WTC11 (cell line): ENCODE results near the gene NSMCE1. TPM values are rescaled to one million over a fixed set of nuclear protein-coding genes. Genes with fewer than 3 reads are reported as not detected.

Experiments
- ATAC-seq: fragments of 200-7000 bp; cut with Tn5 transposase; 2 replicates; pipeline ENCODE4 v1.10.0; 2021; ENCODE audit warnings: mild to moderate bottlenecking, moderate library complexity
- CTCF ChIA-PET: fragments of 300-600 bp; sonication (Branson Sonifier 250); formaldehyde crosslinking; loops from one replicate; lab custom pipeline; 2021; ENCODE audit warnings: antibody characterized with exemption; lab: Charles Lee
- POLR2A ChIA-PET: fragments of 350-600 bp; sonication (Branson Sonifier 250); formaldehyde crosslinking; loops from one replicate; lab custom pipeline; 2021; ENCODE audit warnings: antibody characterized with exemption; lab: Charles Lee
- DNase-seq: peaks from one replicate; pipeline ENCODE4 v3.0.0; 2021; ENCODE audit warnings: low spot score
- H3K27ac Mint-ChIP-seq: 2 replicates; pipeline ENCODE4 v1.8.0; 2021; ENCODE audit warnings: mixed read lengths
- H3K27me3 Mint-ChIP-seq: 2 replicates; pipeline ENCODE4 v1.8.0; 2021; ENCODE audit warnings: low read depth, mild to moderate bottlenecking, moderate library complexity, mixed read lengths
- H3K36me3 Mint-ChIP-seq: 2 replicates; pipeline ENCODE4 v1.8.0; 2021; ENCODE audit warnings: mixed read lengths
- H3K4me1 Mint-ChIP-seq: 2 replicates; pipeline ENCODE4 v1.8.0; 2022; ENCODE audit warnings: mixed read lengths
- H3K4me3 Mint-ChIP-seq: 2 replicates; pipeline ENCODE4 v1.8.0; 2021; ENCODE audit warnings: mild to moderate bottlenecking, moderate library complexity, mixed read lengths
- H3K9me3 Mint-ChIP-seq: 2 replicates; pipeline ENCODE4 v1.8.0; 2021; ENCODE audit warnings: mixed read lengths
- ARID4B ChIP-seq: sonication (generic); formaldehyde crosslinking; IDR thresholded peaks from 2 replicates; pipeline ENCODE4 v1.8.0; 2023; ENCODE audit warnings: missing genetic modification reagents, mild to moderate bottlenecking, borderline replicate concordance
- ATF1 ChIP-seq: sonication (generic); formaldehyde crosslinking; IDR thresholded peaks from 2 replicates; pipeline ENCODE4 v1.8.1; 2023; ENCODE audit warnings: mild to moderate bottlenecking, moderate library complexity, missing genetic modification reagents
- ATF2 ChIP-seq: sonication (generic); formaldehyde crosslinking; IDR thresholded peaks from 2 replicates; pipeline ENCODE4 v1.8.1; 2022; ENCODE audit warnings: low read depth, missing genetic modification reagents, borderline replicate concordance
- ETV6 ChIP-seq: sonication (generic); formaldehyde crosslinking; IDR thresholded peaks from 2 replicates; pipeline ENCODE4 v1.8.1; 2022; ENCODE audit warnings: mild to moderate bottlenecking, missing genetic modification reagents
- IRF2 ChIP-seq: sonication (generic); formaldehyde crosslinking; IDR thresholded peaks from 2 replicates; pipeline ENCODE4 v1.8.0; 2022; ENCODE audit warnings: low read depth, missing genetic modification reagents, borderline replicate concordance
- PRRX2 ChIP-seq: fragments of 250-450 bp; sonication (Bioruptor Pico); IDR thresholded peaks from 2 replicates; pipeline ENCODE4 v1.8.0; 2021; ENCODE audit warnings: mild to moderate bottlenecking
- SOX15 ChIP-seq: fragments of 250-450 bp; sonication (Bioruptor Pico); IDR thresholded peaks from 2 replicates; pipeline ENCODE4 v1.9.0; 2021; ENCODE audit warnings: mild to moderate bottlenecking
- STAT6 ChIP-seq: sonication (generic); formaldehyde crosslinking; conservative IDR thresholded peaks from 2 replicates; pipeline ENCODE4 v1.8.1; 2023; ENCODE audit warnings: mild to moderate bottlenecking, low read depth, missing genetic modification reagents, moderate library complexity
- TCF7 ChIP-seq: sonication (generic); formaldehyde crosslinking; IDR thresholded peaks from 2 replicates; pipeline ENCODE4 v1.8.0; 2022; ENCODE audit warnings: mild to moderate bottlenecking, low read depth, missing genetic modification reagents, moderate library complexity
- TEAD1 ChIP-seq: sonication (generic); formaldehyde crosslinking; IDR thresholded peaks from 2 replicates; pipeline ENCODE4 v1.8.0; 2022; ENCODE audit warnings: mild to moderate bottlenecking, missing genetic modification reagents
- ZBTB21 ChIP-seq: sonication (generic); formaldehyde crosslinking; IDR thresholded peaks from 2 replicates; pipeline ENCODE4 v1.8.1; 2023; ENCODE audit warnings: mild to moderate bottlenecking, missing genetic modification reagents, borderline replicate concordance
- ZNF121 ChIP-seq: sonication (generic); formaldehyde crosslinking; IDR thresholded peaks from 2 replicates; pipeline ENCODE4 v1.8.0; 2023; ENCODE audit warnings: missing genetic modification reagents
- ZNF138 ChIP-seq: sonication (generic); formaldehyde crosslinking; conservative IDR thresholded peaks from 2 replicates; pipeline ENCODE4 v1.8.1; 2022; ENCODE audit warnings: mild to moderate bottlenecking, moderate library complexity, missing genetic modification reagents
- ZNF232 ChIP-seq: sonication (generic); formaldehyde crosslinking; IDR thresholded peaks from 2 replicates; pipeline ENCODE4 v1.8.0; 2022; ENCODE audit warnings: mild to moderate bottlenecking, missing genetic modification reagents
- ZNF263 ChIP-seq: sonication (generic); formaldehyde crosslinking; IDR thresholded peaks from 2 replicates; pipeline ENCODE4 v1.8.1; 2022; ENCODE audit warnings: low read depth, mild to moderate bottlenecking, moderate library complexity, missing genetic modification reagents
- ZSCAN18 ChIP-seq: fragments of 250-450 bp; sonication (Bioruptor Pico); IDR thresholded peaks from 2 replicates; pipeline ENCODE4 v2.1.2; 2022; ENCODE audit warnings: mild to moderate bottlenecking, moderate library complexity
- total RNA-seq: library from RNA; stranded (reverse); gene quantifications from 3 replicates; pipeline ENCODE4 v1.2.3, GENCODE V29; 2021
- TF ChIP-seq, protein P1 (sequence below): fragments of 250-450 bp; sonication (Bioruptor Pico); IDR thresholded peaks from 2 replicates; pipeline ENCODE4 v1.9.0; 2021; ENCODE audit warnings: moderate library complexity, mild to moderate bottlenecking, inconsistent platforms, borderline replicate concordance

Gene NSMCE1
- total RNA-seq, 1 experiment from 2014 or later: 29.4 TPM

DNA sequence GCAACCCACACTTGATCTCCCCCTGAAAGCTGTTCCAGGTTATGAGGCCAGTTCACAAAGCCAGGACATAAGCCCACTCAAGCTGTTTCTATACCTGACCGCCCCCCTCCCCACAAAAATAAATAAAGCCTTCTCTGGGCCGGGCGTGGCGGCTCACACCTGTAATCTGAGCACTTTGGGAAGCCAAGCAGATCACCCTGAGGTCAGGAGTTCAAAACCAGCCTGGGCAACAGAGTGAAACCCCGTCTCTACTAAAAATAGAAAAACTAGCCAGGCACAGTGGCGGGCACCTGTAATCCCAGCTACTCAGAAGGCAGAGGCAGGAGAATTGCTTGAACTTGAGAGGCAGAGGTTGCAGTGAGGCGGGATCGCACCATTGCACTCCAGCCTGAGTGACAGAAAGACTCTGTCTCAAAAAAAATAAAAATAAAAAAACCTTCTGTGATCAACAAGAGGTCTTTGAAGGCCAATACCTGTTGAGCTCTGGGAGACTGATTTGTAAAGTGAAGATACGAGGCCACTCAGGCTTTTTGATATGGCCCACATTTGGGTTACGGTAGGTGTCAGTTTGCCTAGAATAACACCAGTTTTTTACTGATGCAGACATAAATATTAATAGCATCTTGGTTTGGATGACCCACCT, 63.0 kb downstream of the NSMCE1 start (continued):
- TF ChIP-seq TEAD1: no peak
- TF ChIP-seq IRF2: no peak
- no peak for TF ChIP-seq ARID4B
- TF ChIP-seq ZNF263 (CRISPR knock-in tag): no peak
- TF ChIP-seq ETV6 (CRISPR knock-in tag): no peak
- no peak for TF ChIP-seq ZSCAN18 (CRISPR knock-in tag)
- TF ChIP-seq, protein P1, sequence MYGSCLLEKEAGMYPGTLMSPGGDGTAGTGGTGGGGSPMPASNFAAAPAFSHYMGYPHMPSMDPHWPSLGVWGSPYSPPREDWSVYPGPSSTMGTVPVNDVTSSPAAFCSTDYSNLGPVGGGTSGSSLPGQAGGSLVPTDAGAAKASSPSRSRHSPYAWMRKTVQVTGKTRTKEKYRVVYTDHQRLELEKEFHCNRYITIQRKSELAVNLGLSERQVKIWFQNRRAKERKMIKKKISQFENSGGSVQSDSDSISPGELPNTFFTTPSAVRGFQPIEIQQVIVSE (CRISPR knock-in tag): no peak

- no peak for TF ChIP-seq TCF7
- no peak for TF ChIP-seq ZBTB21 (CRISPR knock-in tag)
- no peak for TF ChIP-seq ZNF263 (CRISPR knock-in tag)
- TF ChIP-seq ZNF232 (CRISPR knock-in tag): no peak
- no peak for TF ChIP-seq ZNF138 (CRISPR knock-in tag)
- no peak for TF ChIP-seq IRF2
- no peak for TF ChIP-seq STAT6 (CRISPR knock-in tag)
- TF ChIP-seq PRRX2 (CRISPR knock-in tag): no peak
- TF ChIP-seq ATF1 (CRISPR knock-in tag): no peak
- TF ChIP-seq ZSCAN18 (CRISPR knock-in tag): no peak
- TF ChIP-seq ATF2 (CRISPR knock-in tag): no peak
- no peak for TF ChIP-seq SOX15 (CRISPR knock-in tag)
- no peak for TF ChIP-seq ZNF121 (CRISPR knock-in tag)
- TF ChIP-seq, all 79 proteins: peak for 0
- H3K27me3 Mint-ChIP-seq: no peaks in the 10 kb centered on the region; the same call in none of the 2 replicates
Observed at GRCh38 chr16:27204312-27204915, 64.2 kb downstream of the NSMCE1 start.

More at GRCh38 chr16:27204312-27204915, 64.2 kb downstream of the NSMCE1 start:
- no peak for ATAC-seq
- ChIA-PET CTCF (interaction anchor here (0.8 to 3.9 kb wide), 9 partner anchors 11 to 224 kb away, joined by 3 to 31 read pairs (median 4); no protein-coding TSS in a partner anchor), POLR2A (interaction anchor here (0.6 to 1.3 kb wide), 3 partner anchors 25 to 75 kb away, joined by 3 read pairs; no protein-coding TSS in a partner anchor)
- peak overlapping the region; percentile 96 for H3K4me3 Mint-ChIP-seq
- H3K4me1 Mint-ChIP-seq: peaks cover 13% of the 10 kb centered on the region
- no peak for DNase-seq
- no peaks in the 10 kb centered on the region for H3K36me3 Mint-ChIP-seq
- H3K27ac Mint-ChIP-seq: peak overlapping the region; percentile 100
- H3K9me3 Mint-ChIP-seq: peaks cover 10% of the 10 kb centered on the region
